Astrocyte (in vitro differentiated cells and primary cell): ENCODE results near the gene MICAL3. TPM values are rescaled to one million over a fixed set of nuclear protein-coding genes. Genes with fewer than 3 reads are reported as not detected.

Experiments
- DNase-seq: peaks from one replicate; pipeline ENCODE4 v3.0.0-alpha.2; 2010; ENCODE audit warnings: low read depth
- FAIRE-seq: peaks from 2 replicates; lab custom pipeline; 2011; peaks lifted over from hg19 to GRCh38; lab: Jason Lieb, UNC
- H2AFZ ChIP-seq: 2 replicates; pipeline ENCODE4 v1.6.0; 2012; ENCODE audit warnings: low read depth, low read length, inconsistent platforms
- H3K27ac ChIP-seq: 2 replicates; pipeline ENCODE4 v1.5.1; 2011; ENCODE audit warnings: low read depth, low read length, inconsistent platforms
- H3K27me3 ChIP-seq: 2 replicates; pipeline ENCODE4 v1.6.0; 2011; ENCODE audit warnings: low read length, inconsistent platforms; ENCODE audit not compliant: insufficient read depth
- H3K36me3 ChIP-seq: 2 replicates; pipeline ENCODE4 v1.5.1; 2011; ENCODE audit warnings: low read length, inconsistent platforms; ENCODE audit not compliant: insufficient read depth
- H3K4me1 ChIP-seq: 2 replicates; pipeline ENCODE4 v1.5.1; 2011; ENCODE audit warnings: low read length, inconsistent platforms; ENCODE audit not compliant: insufficient read depth
- H3K4me2 ChIP-seq: 2 replicates; pipeline ENCODE4 v1.6.0; 2012; ENCODE audit warnings: low read length, inconsistent platforms
- H3K4me3 ChIP-seq: 2 replicates; pipeline ENCODE4 v1.5.1; 2011; ENCODE audit warnings: low read depth, mild to moderate bottlenecking, low read length, inconsistent platforms; ENCODE audit not compliant: insufficient read depth
- H3K79me2 ChIP-seq: 2 replicates; pipeline ENCODE4 v1.6.0; 2012; ENCODE audit warnings: mild to moderate bottlenecking, low read length, inconsistent platforms; ENCODE audit not compliant: insufficient read depth
- H3K9ac ChIP-seq: 2 replicates; pipeline ENCODE4 v1.6.0; 2012; ENCODE audit warnings: mild to moderate bottlenecking, low read length, inconsistent platforms
- H3K9me3 ChIP-seq: 2 replicates; pipeline ENCODE4 v1.5.1; 2012; ENCODE audit warnings: low read depth, mild to moderate bottlenecking, low read length, inconsistent platforms; ENCODE audit not compliant: insufficient read depth
- H4K20me1 ChIP-seq: 2 replicates; pipeline ENCODE4 v1.6.0; 2012; ENCODE audit warnings: low read length, inconsistent platforms; ENCODE audit not compliant: insufficient read depth
- H3K27ac Mint-ChIP-seq: one replicate; pipeline ENCODE4 v1.8.0; 2021; ENCODE audit warnings: mild to moderate bottlenecking, mixed read lengths; ENCODE audit not compliant: unreplicated experiment
- H3K27me3 Mint-ChIP-seq: one replicate; pipeline ENCODE4 v1.8.0; 2021; ENCODE audit warnings: low read depth, mixed read lengths; ENCODE audit not compliant: unreplicated experiment
- H3K36me3 Mint-ChIP-seq: one replicate; pipeline ENCODE4 v1.8.0; 2021; ENCODE audit warnings: low read depth, mixed read lengths; ENCODE audit not compliant: unreplicated experiment
- H3K4me1 Mint-ChIP-seq: one replicate; pipeline ENCODE4 v1.8.0; 2021; ENCODE audit warnings: low read depth, mixed read lengths; ENCODE audit not compliant: unreplicated experiment
- H3K4me3 Mint-ChIP-seq: one replicate; pipeline ENCODE4 v1.8.0; 2021; ENCODE audit warnings: mild to moderate bottlenecking, moderate library complexity, mixed read lengths; ENCODE audit not compliant: unreplicated experiment
- H3K9me3 Mint-ChIP-seq: one replicate; pipeline ENCODE4 v1.8.0; 2021; ENCODE audit warnings: mild to moderate bottlenecking, mixed read lengths; ENCODE audit not compliant: unreplicated experiment
- EZH2 ChIP-seq: IDR thresholded peaks from 2 replicates; pipeline ENCODE4 v1.6.1; 2012; ENCODE audit warnings: mild to moderate bottlenecking, low read length, inconsistent platforms; ENCODE audit not compliant: insufficient read depth
- total RNA-seq: library from RNA; stranded (reverse); gene quantifications from 2 replicates; pipeline ENCODE4 v1.2.1, GENCODE V29; 2021
- TF ChIP-seq, protein P1 (sequence below): IDR thresholded peaks from 2 replicates; pipeline ENCODE4 v1.5.1; 2011; ENCODE audit warnings: low read depth, mild to moderate bottlenecking, inconsistent platforms, low read length, moderate library complexity; ENCODE audit not compliant: insufficient read depth

MICAL3 gene
- total RNA-seq, 1 donor from 2014 or later = 113 TPM

DNA sequence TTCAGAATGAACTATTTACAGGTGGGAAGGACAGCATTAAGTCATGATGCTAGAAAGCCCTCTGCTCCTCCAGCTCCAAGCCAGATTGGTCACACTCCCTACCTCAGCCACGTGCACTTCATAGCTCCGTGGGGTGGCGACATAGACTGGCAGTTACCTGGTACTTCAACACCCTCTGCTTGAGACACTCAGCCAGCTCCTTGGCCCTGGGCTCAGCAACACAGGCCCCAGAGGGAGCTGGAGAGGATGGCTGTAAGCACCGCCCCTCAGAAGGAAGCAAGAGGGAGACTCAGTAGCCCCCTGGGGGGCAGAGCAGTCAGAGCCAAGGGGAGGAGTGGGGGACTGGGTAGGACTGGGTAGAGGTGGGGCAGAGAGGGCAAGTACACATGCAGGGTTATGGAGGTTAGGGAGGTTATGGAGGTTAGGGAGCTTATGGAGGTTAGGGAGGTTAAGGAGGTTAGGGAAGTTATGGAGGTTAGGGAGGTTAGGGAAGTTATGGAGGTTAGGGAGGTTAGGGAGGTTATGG is 148.0 kb downstream of the MICAL3 start:
- Histone ChIP-seq H3K27me3 (no peaks in the 10 kb centered on the region), H3K9ac (no peak overlapping the region), H3K36me3 (peaks cover 10% of the 10 kb centered on the region), H3K4me2 (no peak overlapping the region), H3K9me3 (no peaks in the 10 kb centered on the region), H4K20me1 (peaks cover 44% of the 10 kb centered on the region), H3K27ac (no peak overlapping the region), H3K79me2 (no peaks in the 10 kb centered on the region), H2AFZ (no peak overlapping the region), H3K4me1 (peaks cover 8% of the 10 kb centered on the region), H3K4me3 (no peak overlapping the region)
- Mint-ChIP-seq H3K4me3 (no peak overlapping the region), H3K27ac (no peak overlapping the region), H3K27me3 (no peaks in the 10 kb centered on the region), H3K36me3 (peaks cover 30% of the 10 kb centered on the region), H3K9me3 (no peaks in the 10 kb centered on the region), H3K4me1 (no peaks in the 10 kb centered on the region)
- DNase-seq (no peak), FAIRE-seq (no peak)
- TF ChIP-seq EZH2 = no peak
- TF ChIP-seq, protein P1, sequence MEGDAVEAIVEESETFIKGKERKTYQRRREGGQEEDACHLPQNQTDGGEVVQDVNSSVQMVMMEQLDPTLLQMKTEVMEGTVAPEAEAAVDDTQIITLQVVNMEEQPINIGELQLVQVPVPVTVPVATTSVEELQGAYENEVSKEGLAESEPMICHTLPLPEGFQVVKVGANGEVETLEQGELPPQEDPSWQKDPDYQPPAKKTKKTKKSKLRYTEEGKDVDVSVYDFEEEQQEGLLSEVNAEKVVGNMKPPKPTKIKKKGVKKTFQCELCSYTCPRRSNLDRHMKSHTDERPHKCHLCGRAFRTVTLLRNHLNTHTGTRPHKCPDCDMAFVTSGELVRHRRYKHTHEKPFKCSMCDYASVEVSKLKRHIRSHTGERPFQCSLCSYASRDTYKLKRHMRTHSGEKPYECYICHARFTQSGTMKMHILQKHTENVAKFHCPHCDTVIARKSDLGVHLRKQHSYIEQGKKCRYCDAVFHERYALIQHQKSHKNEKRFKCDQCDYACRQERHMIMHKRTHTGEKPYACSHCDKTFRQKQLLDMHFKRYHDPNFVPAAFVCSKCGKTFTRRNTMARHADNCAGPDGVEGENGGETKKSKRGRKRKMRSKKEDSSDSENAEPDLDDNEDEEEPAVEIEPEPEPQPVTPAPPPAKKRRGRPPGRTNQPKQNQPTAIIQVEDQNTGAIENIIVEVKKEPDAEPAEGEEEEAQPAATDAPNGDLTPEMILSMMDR = no peak

DNA sequence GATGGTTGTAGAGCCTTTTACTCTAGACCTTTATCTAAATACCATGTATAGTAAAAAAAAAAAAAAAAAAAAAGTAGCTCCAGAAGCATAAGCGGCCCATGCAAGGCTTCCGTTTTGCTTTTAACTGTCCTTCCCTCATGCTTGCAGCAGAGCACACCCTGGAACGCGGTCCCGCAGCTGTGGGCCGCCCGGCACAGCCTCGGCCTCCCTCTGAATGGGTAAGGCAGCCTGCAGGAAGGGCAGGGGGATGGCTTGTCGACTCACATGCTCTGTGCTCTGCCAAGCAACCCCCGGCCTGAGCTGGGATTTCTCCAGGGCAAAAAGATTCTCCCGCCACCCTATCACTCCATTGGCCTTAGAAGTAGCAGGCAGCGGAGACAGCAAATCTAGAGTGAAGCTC is 148.7 kb downstream of the MICAL3 start:
- Histone ChIP-seq H3K4me1 (peaks cover 8% of the 10 kb centered on the region), H3K9ac (no peak overlapping the region), H3K36me3 (peaks cover 18% of the 10 kb centered on the region), H3K27ac (no peak overlapping the region), H3K4me2 (no peak overlapping the region), H3K27me3 (no peaks in the 10 kb centered on the region), H3K4me3 (no peak overlapping the region), H3K9me3 (no peaks in the 10 kb centered on the region), H4K20me1 (peaks cover 41% of the 10 kb centered on the region), H2AFZ (no peak overlapping the region), H3K79me2 (no peaks in the 10 kb centered on the region)
- Mint-ChIP-seq H3K9me3 (no peaks in the 10 kb centered on the region), H3K27ac (no peak overlapping the region), H3K27me3 (no peaks in the 10 kb centered on the region), H3K36me3 (peaks cover 27% of the 10 kb centered on the region), H3K4me3 (no peak overlapping the region), H3K4me1 (no peaks in the 10 kb centered on the region)
- FAIRE-seq (no peak), DNase-seq (no peak)
- no peak for TF ChIP-seq EZH2
- TF ChIP-seq, protein P1 = no peak

- Histone ChIP-seq H4K20me1 (peaks cover 45% of the 10 kb centered on the region), H3K4me2 (no peak overlapping the region), H3K9me3 (no peaks in the 10 kb centered on the region), H3K9ac (no peak overlapping the region), H3K36me3 (peaks cover 18% of the 10 kb centered on the region), H3K4me3 (no peak overlapping the region), H3K27me3 (no peaks in the 10 kb centered on the region), H3K79me2 (no peaks in the 10 kb centered on the region), H2AFZ (no peak overlapping the region), H3K27ac (no peak overlapping the region), H3K4me1 (peaks cover 8% of the 10 kb centered on the region)
- DNase-seq = no peak
- Mint-ChIP-seq H3K36me3 (peaks cover 31% of the 10 kb centered on the region), H3K9me3 (no peaks in the 10 kb centered on the region), H3K4me3 (no peak overlapping the region), H3K27ac (no peak overlapping the region), H3K27me3 (no peaks in the 10 kb centered on the region), H3K4me1 (no peaks in the 10 kb centered on the region)
- TF ChIP-seq, protein P1 = no peak
- TF ChIP-seq EZH2 = no peak
- no peak for FAIRE-seq
These were observed 149.2 kb downstream of the MICAL3 start for GRCh38 chr22:17875156-17875555.
